ENCODE measurements around the gene MYO7B.

MYO7B gene

DNA sequence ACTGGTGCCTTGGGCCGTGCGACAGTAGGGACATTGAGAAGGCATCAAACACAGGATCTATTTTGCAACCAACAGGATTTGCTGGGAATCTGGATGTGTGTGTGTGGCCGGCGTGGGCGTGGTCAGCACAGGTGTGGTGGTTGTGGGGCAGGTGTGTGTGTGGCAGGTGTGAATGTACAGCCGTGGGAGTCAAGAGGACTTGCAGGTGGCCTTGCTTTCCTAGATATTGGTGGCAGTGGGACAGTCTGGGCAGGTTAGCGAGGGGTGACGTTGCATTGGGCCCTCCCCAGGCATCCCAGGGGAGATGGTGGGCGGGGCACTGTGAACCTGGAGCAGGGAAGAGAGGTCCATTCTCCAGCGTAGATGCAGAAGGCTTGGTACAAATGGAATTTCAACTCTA lies 143.0 kb downstream of the MYO7B start:
- no peak overlapping the region for H3K4me3 ChIP-seq (ENCODE audit: low read length)
- no peaks in the 10 kb centered on the region for H3K9me3 ChIP-seq (ENCODE audit: insufficient read depth, low read length)
- no peak overlapping the region for H3K9ac ChIP-seq (ENCODE audit: low read length)
- TF ChIP-seq, protein P1, sequence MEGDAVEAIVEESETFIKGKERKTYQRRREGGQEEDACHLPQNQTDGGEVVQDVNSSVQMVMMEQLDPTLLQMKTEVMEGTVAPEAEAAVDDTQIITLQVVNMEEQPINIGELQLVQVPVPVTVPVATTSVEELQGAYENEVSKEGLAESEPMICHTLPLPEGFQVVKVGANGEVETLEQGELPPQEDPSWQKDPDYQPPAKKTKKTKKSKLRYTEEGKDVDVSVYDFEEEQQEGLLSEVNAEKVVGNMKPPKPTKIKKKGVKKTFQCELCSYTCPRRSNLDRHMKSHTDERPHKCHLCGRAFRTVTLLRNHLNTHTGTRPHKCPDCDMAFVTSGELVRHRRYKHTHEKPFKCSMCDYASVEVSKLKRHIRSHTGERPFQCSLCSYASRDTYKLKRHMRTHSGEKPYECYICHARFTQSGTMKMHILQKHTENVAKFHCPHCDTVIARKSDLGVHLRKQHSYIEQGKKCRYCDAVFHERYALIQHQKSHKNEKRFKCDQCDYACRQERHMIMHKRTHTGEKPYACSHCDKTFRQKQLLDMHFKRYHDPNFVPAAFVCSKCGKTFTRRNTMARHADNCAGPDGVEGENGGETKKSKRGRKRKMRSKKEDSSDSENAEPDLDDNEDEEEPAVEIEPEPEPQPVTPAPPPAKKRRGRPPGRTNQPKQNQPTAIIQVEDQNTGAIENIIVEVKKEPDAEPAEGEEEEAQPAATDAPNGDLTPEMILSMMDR (IDR thresholded peaks at IDR 0.05; ENCODE audit: low read depth, low read length): no peak
- no peak for TF ChIP-seq EZH2phosphoT487 (IDR thresholded peaks at IDR 0.05; ENCODE audit: low read depth)
- H3K4me1 ChIP-seq (ENCODE audit: low read length): no peaks in the 10 kb centered on the region
- H2AFZ ChIP-seq (ENCODE audit: low read depth, low read length): no peak overlapping the region
- H3K36me3 ChIP-seq (replicated peaks; ENCODE audit: low read depth, low read length): no peaks in the 10 kb centered on the region
- H3K27me3 ChIP-seq (ENCODE audit: low read depth, low read length): no peaks in the 10 kb centered on the region; the same call in 1 of the 2 replicates
- H3K4me2 ChIP-seq (ENCODE audit: low read length): no peak overlapping the region
- no peaks in the 10 kb centered on the region for H3K79me2 ChIP-seq (ENCODE audit: low read length)
- H4K20me1 ChIP-seq (ENCODE audit: insufficient read depth, low read length): no peaks in the 10 kb centered on the region
- H3K27ac ChIP-seq (ENCODE audit: low read length): no peak overlapping the region

DNA sequence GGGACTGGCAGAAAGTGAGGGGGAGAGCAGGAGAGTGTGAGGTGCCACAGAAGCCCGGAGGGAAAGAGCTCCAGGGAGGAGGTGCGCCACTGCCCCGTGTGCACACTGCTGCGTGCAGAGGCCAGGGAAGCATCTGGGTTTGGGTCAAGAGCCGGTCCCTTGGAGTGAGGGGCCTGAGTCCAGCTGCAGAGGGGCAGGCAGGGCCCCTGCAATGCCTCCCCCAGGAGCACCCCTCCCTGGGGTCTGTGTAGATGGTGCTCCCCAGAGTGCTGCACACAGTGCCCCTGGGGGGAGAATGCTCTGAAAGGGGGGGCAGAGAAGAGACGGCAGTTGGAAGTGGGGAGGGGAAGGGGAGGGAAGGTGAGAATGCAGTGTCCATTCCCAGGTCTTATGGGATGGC lies 143.5 kb downstream of the MYO7B start:
- H3K27ac ChIP-seq (ENCODE audit: low read length): no peak overlapping the region
- no peaks in the 10 kb centered on the region for H3K79me2 ChIP-seq (ENCODE audit: low read length)

DNA sequence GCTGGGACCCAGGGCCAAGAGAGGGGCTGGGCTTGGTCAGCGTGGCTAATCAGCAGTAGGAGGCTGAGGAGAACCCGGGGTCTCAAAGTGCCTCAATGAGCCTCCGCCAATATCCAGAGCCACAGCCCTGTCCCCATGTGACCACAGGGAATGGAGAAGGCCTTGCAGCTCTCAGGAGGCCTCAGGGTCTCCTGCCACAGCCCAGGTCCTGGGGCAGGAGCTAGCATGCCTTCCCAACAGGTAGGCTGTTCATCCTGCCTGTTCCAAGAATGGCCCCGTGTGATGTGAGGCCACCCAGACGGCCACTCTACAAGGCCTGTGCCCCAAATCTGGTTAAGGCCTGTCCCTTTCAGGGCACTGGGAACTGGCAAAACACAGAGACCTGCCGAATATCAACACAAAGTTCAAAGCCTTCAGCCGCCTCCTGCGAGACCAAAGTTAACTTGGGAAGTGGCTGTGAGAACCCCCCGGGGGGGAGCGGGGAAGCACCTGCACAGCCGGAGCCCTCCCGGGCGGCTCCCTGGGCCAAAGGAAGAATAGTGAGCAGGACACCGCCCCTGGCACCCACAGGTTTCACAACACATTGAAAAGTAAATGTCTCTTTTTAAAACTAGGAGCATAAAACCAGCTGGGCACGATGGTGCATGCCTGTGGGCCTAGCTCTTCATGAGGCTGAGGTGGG lies 144.3 kb downstream of the MYO7B start:
- Histone ChIP-seq H3K36me3 (replicated peaks; ENCODE audit: low read depth, low read length) (no peaks in the 10 kb centered on the region), H3K4me2 (ENCODE audit: low read length) (no peak overlapping the region), H3K9ac (ENCODE audit: low read length) (no peak overlapping the region), H3K79me2 (ENCODE audit: low read length) (no peaks in the 10 kb centered on the region), H3K4me1 (ENCODE audit: low read length) (no peaks in the 10 kb centered on the region), H3K9me3 (ENCODE audit: insufficient read depth, low read length) (no peaks in the 10 kb centered on the region), H3K4me3 (ENCODE audit: low read length) (no peak overlapping the region), H3K27ac (ENCODE audit: low read length) (no peak overlapping the region), H4K20me1 (ENCODE audit: insufficient read depth, low read length) (no peaks in the 10 kb centered on the region), H3K27me3 (ENCODE audit: low read depth, low read length) (no peaks in the 10 kb centered on the region; the same call in 1 of the 2 replicates), H2AFZ (ENCODE audit: low read depth, low read length) (no peak overlapping the region)
- TF ChIP-seq, protein P1 (IDR thresholded peaks at IDR 0.05; ENCODE audit: low read depth, low read length): no peak
- no peak for TF ChIP-seq EZH2phosphoT487 (IDR thresholded peaks at IDR 0.05; ENCODE audit: low read depth)

More for the DNA sequence above, 143.5 kb downstream of the MYO7B start:
- Histone ChIP-seq H3K4me2 (ENCODE audit: low read length) (no peak overlapping the region), H3K27me3 (ENCODE audit: low read depth, low read length) (no peaks in the 10 kb centered on the region; the same call in 1 of the 2 replicates), H3K9ac (ENCODE audit: low read length) (no peak overlapping the region), H3K9me3 (ENCODE audit: insufficient read depth, low read length) (no peaks in the 10 kb centered on the region), H3K4me3 (ENCODE audit: low read length) (no peak overlapping the region), H2AFZ (ENCODE audit: low read depth, low read length) (no peak overlapping the region), H4K20me1 (ENCODE audit: insufficient read depth, low read length) (no peaks in the 10 kb centered on the region), H3K4me1 (ENCODE audit: low read length) (no peaks in the 10 kb centered on the region), H3K36me3 (replicated peaks; ENCODE audit: low read depth, low read length) (no peaks in the 10 kb centered on the region)
- TF ChIP-seq, protein P1 (IDR thresholded peaks at IDR 0.05; ENCODE audit: low read depth, low read length): no peak
- no peak for TF ChIP-seq EZH2phosphoT487 (IDR thresholded peaks at IDR 0.05; ENCODE audit: low read depth)

DNA sequence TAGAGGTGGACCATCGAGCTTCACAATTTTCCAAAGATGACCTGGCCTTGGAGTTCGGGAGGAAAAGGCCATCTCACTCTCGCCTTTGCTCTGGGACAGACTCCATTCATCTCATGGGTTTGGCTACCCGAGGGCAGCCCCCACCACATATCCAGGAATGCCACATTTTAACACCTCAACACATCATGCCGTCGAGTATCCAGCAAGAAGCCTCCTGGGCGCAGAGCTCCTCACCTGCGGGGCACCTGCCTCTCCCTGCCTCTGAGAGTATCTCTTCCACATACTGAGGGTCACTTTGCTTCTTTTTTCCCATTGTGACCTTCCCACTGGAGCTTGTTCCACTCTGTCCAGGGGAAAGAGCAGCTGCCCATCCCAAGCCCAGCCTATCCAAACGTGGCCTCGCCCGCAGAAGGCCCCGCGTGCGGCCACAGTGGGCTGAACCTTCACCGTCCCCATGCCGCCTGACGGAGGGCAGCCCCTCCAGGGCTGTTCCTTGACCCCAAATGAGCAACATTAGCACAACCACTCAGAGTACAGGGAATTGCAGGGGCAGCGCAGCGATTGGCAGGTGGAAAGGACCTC lies 145.3 kb downstream of the MYO7B start:
- H3K4me2 ChIP-seq (ENCODE audit: low read length): no peak overlapping the region
- no peak overlapping the region for H2AFZ ChIP-seq (ENCODE audit: low read depth, low read length)
- no peaks in the 10 kb centered on the region for H3K4me1 ChIP-seq (ENCODE audit: low read length)
- no peaks in the 10 kb centered on the region for H3K79me2 ChIP-seq (ENCODE audit: low read length)
- TF ChIP-seq, protein P1 (IDR thresholded peaks at IDR 0.05; ENCODE audit: low read depth, low read length): no peak
- no peak for TF ChIP-seq EZH2phosphoT487 (IDR thresholded peaks at IDR 0.05; ENCODE audit: low read depth)
- H3K9me3 ChIP-seq (ENCODE audit: insufficient read depth, low read length): no peaks in the 10 kb centered on the region
- no peaks in the 10 kb centered on the region for H3K36me3 ChIP-seq (replicated peaks; ENCODE audit: low read depth, low read length)
- H3K27ac ChIP-seq (ENCODE audit: low read length): no peak overlapping the region
- no peaks in the 10 kb centered on the region for H4K20me1 ChIP-seq (ENCODE audit: insufficient read depth, low read length)
- no peak overlapping the region for H3K9ac ChIP-seq (ENCODE audit: low read length)
- no peak overlapping the region for H3K4me3 ChIP-seq (ENCODE audit: low read length)
- no peaks in the 10 kb centered on the region; the same call in 1 of the 2 replicates for H3K27me3 ChIP-seq (ENCODE audit: low read depth, low read length)

All from OCI-LY3 (cell line).